GM18909 (cell line): Measurements from ENCODE around the gene NEK7.

Experiments
- ATAC-seq: cut with Tn5 transposase; IDR thresholded peaks from one replicate; pipeline ENCODE4 v1.9.1; 2021; ENCODE audit warnings: mild to moderate bottlenecking; ENCODE audit not compliant: unreplicated experiment, poor library complexity

The NEK7 gene

DNA sequence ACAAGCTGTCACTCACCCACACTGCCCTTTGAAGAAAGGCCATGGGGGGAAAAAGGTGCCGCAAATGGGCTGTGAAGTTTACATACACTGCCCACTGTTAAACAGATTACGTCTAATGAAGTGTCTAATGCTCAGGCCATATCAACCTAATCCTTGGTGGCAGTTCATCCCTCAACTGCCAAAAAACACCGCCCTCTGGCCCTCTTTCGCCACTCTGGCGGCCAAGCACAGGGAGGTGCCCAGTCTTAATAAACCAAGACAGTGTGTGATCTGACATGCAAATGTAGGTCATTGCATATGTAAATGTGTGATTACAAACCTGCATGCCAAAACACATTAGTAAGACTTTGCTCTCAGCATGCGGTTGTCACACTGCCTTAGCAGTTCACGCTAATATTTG lies 89.5 kb downstream of the NEK7 start:
- ATAC-seq: no peak

DNA sequence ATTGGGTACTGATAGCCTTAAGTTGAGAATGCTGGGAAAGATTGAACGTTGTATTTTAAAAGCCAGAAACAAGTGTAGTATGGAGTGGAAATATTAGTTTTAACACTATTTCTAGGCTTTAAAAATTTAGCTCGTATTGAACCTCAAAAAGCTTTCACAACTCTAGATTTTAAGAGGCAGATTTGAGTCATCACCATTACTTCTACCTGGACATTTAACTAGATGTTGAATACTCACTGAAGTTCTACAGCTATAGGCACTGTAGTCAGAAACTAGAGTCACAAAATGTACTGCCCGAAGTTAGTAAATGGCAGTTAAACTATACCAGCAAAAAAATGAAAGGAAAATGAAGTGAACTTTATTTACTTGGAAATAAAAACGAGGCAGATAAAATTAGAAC lies 96.5 kb downstream of the NEK7 start:
- ATAC-seq: peak; percentile 84

DNA sequence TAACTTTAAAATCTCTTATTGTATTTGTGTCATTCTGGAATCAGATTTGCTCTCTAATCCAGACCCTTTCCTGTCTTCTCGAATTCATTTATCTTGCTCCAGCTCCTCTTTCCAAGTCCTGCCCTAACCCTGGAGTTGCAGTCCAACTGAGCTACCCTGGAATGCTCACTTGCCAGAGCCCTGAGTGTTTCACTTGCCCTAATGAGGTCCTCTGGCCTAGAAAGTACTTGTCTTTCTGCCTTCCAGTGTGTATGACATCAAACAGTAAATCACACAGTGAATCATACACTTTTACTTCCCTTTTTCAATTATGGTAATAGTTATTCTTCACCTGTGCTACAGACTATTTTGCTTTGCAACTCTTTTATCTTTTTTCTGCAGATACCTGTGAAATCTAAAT lies 96.9 kb downstream of the NEK7 start:
- peak; percentile 99 for ATAC-seq

DNA sequence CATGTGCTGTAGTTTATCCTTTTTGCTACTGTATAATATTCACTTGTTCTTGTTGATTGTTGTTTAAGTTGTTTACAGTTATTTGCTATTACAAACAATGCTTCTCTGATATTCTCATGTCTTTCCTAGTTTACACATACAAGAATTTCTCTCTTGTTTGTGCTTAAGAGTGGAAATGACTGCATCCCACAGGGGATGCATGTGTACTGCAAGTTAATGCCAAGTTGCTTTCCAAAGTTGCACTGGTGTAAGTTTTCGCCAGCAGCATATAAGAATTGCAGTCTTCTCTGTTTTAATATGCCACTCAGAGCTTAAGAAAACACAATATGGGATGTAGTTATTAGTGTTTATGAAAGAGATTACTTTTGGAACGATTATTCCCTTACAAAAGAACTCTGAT lies 97.7 kb downstream of the NEK7 start:
- no peak for ATAC-seq

DNA sequence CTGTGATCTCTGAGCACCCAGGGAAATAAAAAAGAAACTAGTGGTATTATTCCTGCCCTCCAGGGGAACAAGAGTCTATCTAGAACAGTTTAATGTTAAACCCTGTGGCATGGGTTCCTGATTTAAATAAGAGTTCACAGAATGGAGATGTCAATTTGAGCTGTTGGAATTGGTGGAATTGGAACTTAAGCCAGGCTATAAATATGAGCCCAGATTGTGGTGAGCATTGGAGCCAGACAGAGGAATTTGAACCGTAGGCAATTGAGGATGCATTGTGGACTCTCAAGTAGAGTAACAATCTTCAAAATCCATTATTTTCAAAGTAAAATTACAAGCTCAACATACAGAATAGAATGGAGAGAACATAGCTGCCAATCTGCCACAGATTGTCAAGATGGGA lies 98.2 kb downstream of the NEK7 start:
- ATAC-seq: no peak

DNA sequence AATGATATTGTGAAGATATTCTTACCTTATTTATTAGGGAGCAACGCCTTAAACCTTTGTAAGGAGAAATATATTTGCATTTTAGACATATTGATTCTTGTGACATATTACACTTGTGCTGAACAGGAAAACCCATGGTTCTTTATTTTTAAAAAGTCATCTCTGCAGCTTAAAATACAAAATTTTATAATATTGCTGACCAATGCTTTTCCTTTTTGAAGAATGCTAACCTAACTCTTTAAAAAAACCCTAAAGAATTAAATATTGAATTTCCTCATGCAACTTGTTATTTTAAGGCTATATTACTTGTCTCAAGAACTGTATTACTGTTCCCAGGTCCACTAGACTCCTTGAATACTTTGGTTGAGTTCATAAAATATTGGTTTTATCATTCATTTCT lies 99.0 kb downstream of the NEK7 start:
- no peak for ATAC-seq

DNA sequence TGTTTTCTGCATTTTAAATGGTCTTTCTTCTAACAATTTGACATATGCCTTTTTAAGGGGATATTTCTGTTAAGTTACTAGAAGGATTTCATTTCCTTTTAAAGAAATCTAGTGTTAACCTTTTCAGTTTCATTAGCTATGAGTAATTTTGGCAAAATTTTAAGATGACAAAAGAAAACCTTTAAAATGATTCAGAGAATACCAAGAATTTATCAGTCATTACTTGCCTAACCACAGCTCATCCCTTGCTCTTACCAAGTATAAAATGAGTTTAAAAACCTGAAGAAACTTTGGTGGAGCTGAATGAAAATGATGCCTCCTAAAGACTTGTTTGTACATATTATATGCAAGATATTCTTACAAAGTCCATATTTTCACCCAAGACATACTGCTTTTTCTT lies 101.7 kb downstream of the NEK7 start:
- ATAC-seq: peak; percentile 57

DNA sequence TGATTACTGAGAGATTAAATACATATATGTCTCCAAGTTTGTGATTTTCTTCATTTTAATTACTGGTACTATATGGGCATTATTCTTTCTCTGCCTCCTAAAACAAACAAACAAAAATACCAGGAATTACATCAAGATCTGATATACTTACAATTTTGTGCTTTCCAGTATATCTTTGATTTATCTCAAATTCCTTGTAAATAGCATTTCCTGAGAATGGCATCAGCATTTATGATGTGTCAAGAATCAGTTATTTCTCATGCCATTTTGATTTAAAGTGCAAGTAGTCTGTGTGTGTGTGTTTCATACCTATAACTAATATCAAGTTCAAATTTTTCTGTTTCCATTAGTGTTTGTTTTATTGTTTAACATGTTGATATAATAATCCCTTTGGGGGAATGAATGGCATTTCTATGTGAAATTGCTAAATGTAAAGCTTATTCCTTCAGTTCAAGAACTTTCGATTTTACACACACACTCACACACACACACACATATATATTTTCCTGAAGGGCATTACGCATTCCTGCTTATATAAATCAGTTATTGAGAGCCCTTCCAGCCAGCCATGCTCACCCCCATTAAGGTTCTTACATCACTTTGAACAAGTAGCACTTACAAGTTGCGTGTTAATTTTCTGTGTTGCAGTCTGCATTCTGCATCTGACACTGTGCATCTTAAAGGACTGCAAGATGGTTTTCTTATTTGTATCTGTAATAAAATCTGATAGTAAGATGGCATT lies 102.7 kb downstream of the NEK7 start:
- no peak for ATAC-seq

DNA sequence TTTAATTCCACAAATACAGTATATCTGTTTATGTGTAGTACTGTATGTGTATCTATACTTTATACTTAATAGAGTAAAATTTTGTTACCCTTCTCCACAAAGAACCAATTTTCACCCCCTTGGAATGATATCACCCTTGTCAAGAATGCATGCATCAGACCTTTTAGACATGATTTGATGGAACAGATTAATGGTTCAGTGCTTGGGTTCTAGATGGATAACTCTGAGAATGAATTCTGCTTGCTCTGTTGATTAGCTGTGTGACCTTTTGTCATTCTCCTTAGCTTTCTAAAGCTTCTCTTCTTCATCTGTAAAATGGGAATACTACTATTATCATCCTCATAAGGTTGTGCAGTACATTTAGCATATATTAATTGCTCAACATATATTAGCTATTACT lies 105.1 kb downstream of the NEK7 start:
- ATAC-seq: no peak

DNA sequence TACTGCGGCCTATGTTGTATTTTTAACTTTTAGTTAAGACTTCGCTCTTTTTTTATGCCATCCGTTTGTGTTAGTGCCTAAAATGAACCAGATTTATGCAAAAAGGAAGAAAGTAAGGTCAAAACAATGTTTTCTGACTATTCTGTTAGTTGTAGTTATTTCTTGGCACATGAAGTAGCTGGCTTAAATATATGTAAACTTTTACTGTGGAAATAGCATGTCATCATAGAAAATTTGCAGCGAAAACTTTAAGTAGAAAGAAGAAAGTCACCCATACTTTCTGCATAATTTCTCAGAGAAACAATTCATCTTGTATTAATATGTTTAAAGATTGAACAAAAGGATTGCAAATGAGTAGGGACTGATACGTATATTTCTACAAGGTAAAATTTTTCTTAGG lies 106.4 kb downstream of the NEK7 start:
- no peak for ATAC-seq

DNA sequence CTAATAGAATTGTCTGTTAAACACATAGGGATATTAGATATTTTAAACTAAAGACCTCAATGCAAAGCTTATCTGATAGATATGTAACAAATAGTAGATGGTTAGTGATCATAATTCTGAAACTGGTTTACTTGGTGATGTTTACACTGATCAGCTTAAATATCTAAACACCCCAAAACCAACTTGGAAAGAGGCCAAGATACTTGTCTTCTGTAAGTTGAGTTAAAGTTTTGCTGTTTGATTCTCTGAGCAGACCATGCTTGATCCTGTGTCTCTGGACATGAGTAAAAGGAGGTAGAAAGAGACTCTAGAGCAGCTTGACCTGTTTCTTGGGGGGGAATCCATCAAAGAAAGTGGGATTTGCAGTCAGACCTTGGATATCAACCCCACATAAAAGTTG lies 107.5 kb downstream of the NEK7 start:
- ATAC-seq: no peak

DNA sequence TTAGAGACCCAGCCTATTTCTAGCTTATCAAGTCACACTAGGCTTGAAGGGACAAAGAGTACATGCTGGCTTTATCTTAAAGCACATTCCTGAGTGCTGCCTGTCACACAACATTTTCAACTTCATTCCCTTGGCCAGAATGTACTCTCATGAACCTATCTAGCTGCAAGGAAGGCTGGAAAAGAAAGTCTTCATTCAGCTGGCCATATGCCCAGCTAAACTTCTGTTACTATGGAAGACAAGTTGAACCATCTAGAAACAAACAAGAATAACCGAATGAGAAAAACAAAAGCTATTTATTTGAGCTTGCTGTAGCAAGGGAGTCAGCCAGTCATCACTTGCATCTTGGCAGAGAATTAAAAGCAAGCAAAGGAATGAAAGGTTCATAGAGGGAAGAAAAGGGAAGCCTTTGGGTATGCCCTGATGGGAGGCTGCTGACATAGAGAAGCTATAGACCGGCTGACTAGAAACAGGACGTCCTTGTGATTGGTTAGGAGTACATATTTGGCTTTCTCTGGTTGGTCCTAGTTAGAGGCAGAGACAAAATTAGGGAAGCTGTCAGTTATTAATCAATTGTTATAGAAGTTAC lies 108.4 kb downstream of the NEK7 start:
- ATAC-seq: peak; percentile 48

DNA sequence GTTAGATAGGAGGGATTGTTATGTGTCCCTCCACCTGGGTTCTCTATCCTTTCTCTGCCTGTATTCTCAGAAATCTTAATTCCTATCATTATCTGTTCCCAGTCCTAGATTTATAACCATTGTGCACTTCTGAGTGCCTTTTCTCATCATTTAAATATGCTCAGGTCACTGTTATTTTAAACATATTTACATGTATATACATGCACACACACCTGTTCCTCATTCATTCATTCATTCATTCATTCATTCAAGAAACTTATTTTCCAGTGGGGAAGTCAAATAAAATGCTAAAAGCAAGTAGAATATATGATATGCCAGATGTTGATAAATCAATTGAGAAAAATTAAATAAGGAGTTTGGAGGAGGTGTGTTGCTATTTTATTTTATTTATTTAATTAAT lies 110.3 kb downstream of the NEK7 start:
- no peak for ATAC-seq

DNA sequence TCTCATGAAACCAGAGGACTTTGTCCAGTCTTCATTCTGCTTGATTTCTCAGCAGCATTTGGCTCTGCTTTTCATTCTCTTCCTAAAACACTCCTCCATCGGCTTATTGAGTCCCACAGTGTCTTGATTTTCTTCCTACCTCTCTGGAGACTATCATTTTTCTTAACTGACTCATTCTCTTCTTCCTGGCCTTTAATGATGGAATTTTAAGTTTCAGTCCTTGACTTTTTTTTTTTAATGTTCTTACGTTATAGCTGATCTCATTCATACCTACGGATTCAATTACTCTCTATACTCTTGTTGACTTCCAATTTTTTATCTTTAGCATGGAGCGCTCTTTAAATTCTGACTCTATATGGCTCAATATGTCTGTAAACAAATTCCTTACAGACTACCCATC lies 111.1 kb downstream of the NEK7 start:
- ATAC-seq: no peak

DNA sequence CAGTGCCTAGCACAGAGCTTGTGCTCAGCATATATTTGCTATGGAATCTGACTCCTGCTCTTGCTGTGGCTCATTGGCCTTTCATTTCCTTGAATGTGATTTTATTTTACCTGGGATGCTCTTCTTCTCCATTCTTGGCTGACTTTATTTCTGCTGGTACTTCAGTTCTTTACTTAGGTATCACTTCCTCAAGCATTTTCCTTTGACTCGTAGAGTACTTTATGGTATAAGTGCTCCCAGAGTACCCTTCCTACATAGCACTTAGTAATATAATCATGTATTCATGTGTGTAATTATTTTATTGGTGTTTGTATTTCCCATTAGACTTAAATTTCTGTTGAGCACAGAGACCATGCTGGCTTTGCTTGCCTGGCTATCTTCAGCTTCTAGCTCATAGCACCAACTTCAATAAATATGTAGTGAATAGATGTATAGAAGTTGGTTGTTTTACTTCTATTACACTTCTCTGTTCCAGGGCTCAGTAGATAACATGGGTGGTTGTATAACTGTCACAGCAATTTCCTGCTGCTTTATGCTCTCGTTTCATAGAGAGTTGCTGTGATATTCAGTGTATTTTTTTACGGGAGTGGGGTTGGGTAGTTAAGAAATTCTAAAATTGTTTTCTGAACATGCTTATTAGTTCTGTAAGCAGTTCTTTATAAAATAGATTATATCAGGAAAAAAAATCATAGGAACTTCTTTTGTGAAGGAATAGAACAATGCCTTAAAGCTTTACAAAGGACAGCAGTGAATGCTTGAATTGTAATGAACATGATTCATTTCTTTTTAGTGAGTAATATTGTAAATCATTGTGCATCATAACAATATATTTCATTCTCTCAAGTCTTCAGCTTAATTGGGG lies 112.2 kb downstream of the NEK7 start:
- ATAC-seq: no peak

DNA sequence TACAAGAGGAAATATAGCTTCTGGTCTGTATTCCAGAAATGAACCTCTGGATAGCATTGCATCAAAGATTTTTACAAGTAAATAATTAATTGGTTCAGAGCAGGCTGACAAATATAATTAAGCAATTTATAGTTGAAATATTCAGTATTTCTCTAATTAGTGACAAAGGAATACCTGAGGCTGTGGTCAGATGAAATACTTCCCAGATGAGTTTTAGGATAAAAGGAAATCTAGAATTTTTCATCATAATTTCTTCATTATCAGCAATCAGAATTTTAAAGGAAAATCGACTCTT lies 112.8 kb downstream of the NEK7 start:
- ATAC-seq: no peak

DNA sequence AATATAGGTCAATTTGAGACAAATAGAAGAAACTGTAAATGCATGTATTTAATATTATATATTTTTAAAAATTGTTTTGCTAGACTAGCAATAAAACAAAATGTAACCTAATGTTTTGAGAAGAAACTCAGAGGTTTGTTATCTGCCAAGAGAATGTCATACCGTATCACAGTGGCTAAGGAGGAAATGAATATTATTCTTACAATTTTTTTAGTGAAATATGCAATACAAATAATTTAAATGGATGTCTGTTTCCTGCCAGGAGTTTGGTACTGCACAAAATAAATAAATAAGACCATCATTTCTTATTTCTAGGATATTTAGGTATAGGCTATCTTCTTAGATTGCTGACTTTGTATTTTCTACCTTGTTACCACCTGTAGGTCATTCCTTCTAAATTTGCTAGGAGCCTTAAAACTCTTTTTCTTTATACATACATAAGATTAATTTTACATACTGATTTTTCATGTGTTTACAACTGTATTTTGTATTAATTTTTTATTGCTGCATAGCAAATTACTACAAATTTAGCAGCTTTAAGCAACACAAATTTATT lies 113.6 kb downstream of the NEK7 start:
- ATAC-seq: no peak

DNA sequence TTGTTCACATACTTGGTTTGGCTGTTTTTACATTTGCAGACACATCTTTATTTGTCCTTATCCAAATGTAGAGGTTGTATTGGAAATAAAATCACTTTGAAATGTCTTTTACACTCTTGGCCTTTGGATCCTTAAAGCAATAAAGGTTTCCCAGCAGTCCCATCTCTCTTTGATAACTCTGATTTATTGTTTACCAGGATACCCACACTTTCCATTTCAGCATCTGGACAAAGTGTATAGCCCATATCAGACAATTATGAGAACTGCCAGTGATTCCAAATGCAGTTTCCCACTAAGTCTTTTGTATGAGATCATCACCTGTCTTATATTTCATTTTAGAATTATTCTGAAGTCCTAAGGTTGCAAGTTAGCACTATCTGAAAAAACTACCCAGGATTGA lies 114.7 kb downstream of the NEK7 start:
- ATAC-seq: no peak

DNA sequence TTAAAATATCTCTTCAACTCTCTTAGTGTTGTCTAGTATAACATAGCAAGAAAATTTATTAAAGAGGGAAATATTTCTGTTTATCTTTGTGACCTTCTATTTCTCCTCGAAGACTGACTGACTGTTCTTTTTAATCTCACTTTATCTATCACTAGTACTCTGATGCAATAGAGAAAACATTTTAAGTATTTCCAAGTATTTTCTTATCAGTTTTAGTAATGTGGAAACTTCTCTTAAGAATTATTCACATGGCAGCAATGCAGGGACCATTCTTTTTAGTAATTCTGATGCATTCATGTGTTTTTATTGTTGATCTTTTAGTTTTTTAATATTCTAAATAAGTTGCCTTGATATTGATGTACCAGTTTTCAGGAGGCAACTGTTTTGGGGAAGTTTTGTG lies 115.7 kb downstream of the NEK7 start:
- no peak for ATAC-seq

DNA sequence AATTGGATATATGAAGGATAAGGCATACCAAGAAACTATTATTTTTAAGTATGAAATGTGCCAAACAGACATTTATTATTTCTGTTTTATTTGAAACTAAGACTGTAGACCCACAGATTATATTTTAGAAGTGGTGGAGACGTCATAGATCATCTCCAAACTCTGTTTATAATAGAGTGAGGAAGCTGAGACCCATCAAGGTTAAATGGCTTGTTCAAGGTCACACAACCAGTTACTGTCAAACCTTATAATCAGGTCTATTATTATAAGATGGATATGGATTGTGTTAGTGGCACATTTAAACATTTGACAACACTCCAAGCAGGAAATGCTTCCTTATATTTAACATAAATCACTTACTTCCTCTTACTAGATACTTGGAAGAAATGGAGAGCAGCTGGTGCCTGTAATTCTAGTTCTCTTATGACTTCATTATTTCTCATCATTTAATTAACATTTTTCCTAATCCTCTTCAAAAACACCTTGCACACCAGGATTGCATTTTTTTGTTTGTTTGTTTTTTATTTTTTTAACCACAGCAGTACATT lies 117.0 kb downstream of the NEK7 start:
- no peak for ATAC-seq

DNA sequence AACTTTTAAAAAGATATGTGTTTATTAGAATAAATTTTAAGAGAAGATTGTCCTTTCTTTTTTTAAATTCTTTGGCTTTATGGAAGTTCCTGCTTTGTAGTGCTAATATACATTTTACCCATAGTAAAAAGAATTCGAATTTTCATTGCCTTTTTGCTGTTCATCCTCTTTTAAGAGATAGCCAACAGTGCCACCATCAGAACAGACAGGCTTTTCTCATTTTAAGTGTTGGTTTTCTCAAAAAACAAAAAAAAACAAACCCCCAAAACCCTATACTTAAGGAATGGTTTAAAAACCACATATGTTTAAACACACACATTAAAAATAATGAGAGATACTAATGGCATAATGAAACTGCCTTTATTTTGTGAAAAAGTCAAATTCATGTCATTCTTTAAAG lies 118.8 kb downstream of the NEK7 start:
- no peak for ATAC-seq
